ENCODE measurements around the gene CLBA1.

The CLBA1 gene

GRCh38 chr14:104979758-104980610 is 5.6 kb upstream of the CLBA1 start:
- H3K27me3 ChIP-seq (replicated peaks; ENCODE audit: insufficient read depth, low read length), result peaks cover 8% of the 10 kb centered on the region; the same call in 1 of the 2 replicates
- TF ChIP-seq EZH2phosphoT487 (IDR thresholded peaks at IDR 0.05; ENCODE audit: low read length), result no peak
- no peaks in the 10 kb centered on the region for H3K4me1 ChIP-seq (ENCODE audit: low read length)
- H3K9me2 ChIP-seq (replicated peaks; ENCODE audit: insufficient read depth, low read length), result no peaks in the 10 kb centered on the region
- H3K9ac ChIP-seq (ENCODE audit: low read length), result no peak overlapping the region
- H3K9me3 ChIP-seq (replicated peaks; ENCODE audit: insufficient read depth, low read length), result no peaks in the 10 kb centered on the region
- no peak overlapping the region for H3K4me2 ChIP-seq (ENCODE audit: low read depth, low read length)
- no peak overlapping the region for H3K27ac ChIP-seq (ENCODE audit: low read length)
- H3K36me3 ChIP-seq (replicated peaks; ENCODE audit: insufficient read depth, low read length), result no peaks in the 10 kb centered on the region
- no peaks in the 10 kb centered on the region for H3K79me2 ChIP-seq (ENCODE audit: low read length)
- H3F3A ChIP-seq (ENCODE audit: insufficient read depth, low read length), result no peaks in the 10 kb centered on the region
- H4K20me1 ChIP-seq (ENCODE audit: insufficient read depth, low read length), result no peaks in the 10 kb centered on the region
- no peak overlapping the region for H2AFZ ChIP-seq (ENCODE audit: low read length)
- no peak for DNase-seq
- no peak overlapping the region for H3K4me3 ChIP-seq (ENCODE audit: low read length)

- H3K4me2 ChIP-seq (ENCODE audit: low read depth, low read length), result no peak overlapping the region
- no peaks in the 10 kb centered on the region for H3K79me2 ChIP-seq (ENCODE audit: low read length)
- no peak overlapping the region for H3K9ac ChIP-seq (ENCODE audit: low read length)
Observed at GRCh38 chr14:104980611-104981531, 4.7 kb upstream of the CLBA1 start.

GRCh38 chr14:104981699-104982541 is 3.7 kb upstream of the CLBA1 start:
- H3K27ac ChIP-seq (ENCODE audit: low read length), result no peak overlapping the region
- H4K20me1 ChIP-seq (ENCODE audit: insufficient read depth, low read length), result no peaks in the 10 kb centered on the region
- DNase-seq, result no peak
- peaks cover 16% of the 10 kb centered on the region for H3K27me3 ChIP-seq (replicated peaks; ENCODE audit: insufficient read depth, low read length)
- H3K79me2 ChIP-seq (ENCODE audit: low read length), result no peaks in the 10 kb centered on the region
- H3K9ac ChIP-seq (ENCODE audit: low read length), result no peak overlapping the region
- H3K4me1 ChIP-seq (ENCODE audit: low read length), result no peaks in the 10 kb centered on the region
- no peaks in the 10 kb centered on the region for H3K9me3 ChIP-seq (replicated peaks; ENCODE audit: insufficient read depth, low read length)
- no peak overlapping the region for H2AFZ ChIP-seq (ENCODE audit: low read length)
- no peaks in the 10 kb centered on the region for H3K36me3 ChIP-seq (replicated peaks; ENCODE audit: insufficient read depth, low read length)
- no peak overlapping the region for H3K4me3 ChIP-seq (ENCODE audit: low read length)
- no peak for TF ChIP-seq CTCF (IDR thresholded peaks at IDR 0.05; ENCODE audit: low read length)
- H3K9me2 ChIP-seq (replicated peaks; ENCODE audit: insufficient read depth, low read length), result no peaks in the 10 kb centered on the region
- H3F3A ChIP-seq (ENCODE audit: insufficient read depth, low read length), result no peaks in the 10 kb centered on the region
- no peak overlapping the region for H3K4me2 ChIP-seq (ENCODE audit: low read depth, low read length)

More at GRCh38 chr14:104980611-104981531, 4.7 kb upstream of the CLBA1 start:
- Histone ChIP-seq H3F3A (ENCODE audit: insufficient read depth, low read length) (no peaks in the 10 kb centered on the region), H3K4me3 (ENCODE audit: low read length) (no peak overlapping the region), H3K27me3 (replicated peaks; ENCODE audit: insufficient read depth, low read length) (peaks cover 8% of the 10 kb centered on the region; the same call in 1 of the 2 replicates), H4K20me1 (ENCODE audit: insufficient read depth, low read length) (no peaks in the 10 kb centered on the region), H3K9me2 (replicated peaks; ENCODE audit: insufficient read depth, low read length) (no peaks in the 10 kb centered on the region), H3K36me3 (replicated peaks; ENCODE audit: insufficient read depth, low read length) (no peaks in the 10 kb centered on the region), H3K27ac (ENCODE audit: low read length) (no peak overlapping the region), H3K9me3 (replicated peaks; ENCODE audit: insufficient read depth, low read length) (no peaks in the 10 kb centered on the region), H2AFZ (ENCODE audit: low read length) (no peak overlapping the region), H3K4me1 (ENCODE audit: low read length) (no peaks in the 10 kb centered on the region)
- TF ChIP-seq CTCF (IDR thresholded peaks at IDR 0.05; ENCODE audit: low read length) (no peak), EZH2 (optimal IDR thresholded peaks at IDR 0.05; ENCODE audit: low read depth, low read length) (no peak), EZH2phosphoT487 (IDR thresholded peaks at IDR 0.05; ENCODE audit: low read length) (no peak)
- DNase-seq, result no peak

All from MM.1S (cell line).